IPS DF 6.9 (cell line): ENCODE results near the gene CRABP1.

Experiments
- DNase-seq: peaks from one replicate; pipeline ENCODE4 v3.0.0-alpha.2; 2013; ENCODE audit warnings: low read depth, low spot score
- H3K27ac ChIP-seq: one replicate; pipeline ENCODE4 v1.5.1; 2013; ENCODE audit warnings: low read length, control low read depth
- H3K27me3 ChIP-seq: 2 replicates; pipeline ENCODE4 v1.6.1; 2013; ENCODE audit warnings: mild to moderate bottlenecking, low read length; ENCODE audit not compliant: control insufficient read depth, insufficient read depth
- H3K36me3 ChIP-seq: 2 replicates; pipeline ENCODE4 v1.6.1; 2013; ENCODE audit warnings: low read length; ENCODE audit not compliant: control insufficient read depth, insufficient read depth
- H3K4me1 ChIP-seq: 2 replicates; pipeline ENCODE4 v1.6.1; 2013; ENCODE audit warnings: low read length; ENCODE audit not compliant: control insufficient read depth, insufficient read depth
- H3K4me3 ChIP-seq: 2 replicates; pipeline ENCODE4 v1.5.1; 2013; ENCODE audit warnings: mild to moderate bottlenecking, low read length
- H3K9me3 ChIP-seq: 2 replicates; pipeline ENCODE4 v1.6.1; 2013; ENCODE audit warnings: low read length, inconsistent platforms; ENCODE audit not compliant: control insufficient read depth, insufficient read depth
- WGBS: extraction: QIAGEN DNeasy Blood & Tissue Kit; methylation state at CpG from one replicate; pipeline ENCODE4 v1.1.7; 2013; ENCODE audit warnings: mixed read lengths, missing lambda C conversion rate; ENCODE audit not compliant: insufficient read length, insufficient coverage; 5-methylcytosine and 5-hydroxymethylcytosine counted together

Gene CRABP1

DNA sequence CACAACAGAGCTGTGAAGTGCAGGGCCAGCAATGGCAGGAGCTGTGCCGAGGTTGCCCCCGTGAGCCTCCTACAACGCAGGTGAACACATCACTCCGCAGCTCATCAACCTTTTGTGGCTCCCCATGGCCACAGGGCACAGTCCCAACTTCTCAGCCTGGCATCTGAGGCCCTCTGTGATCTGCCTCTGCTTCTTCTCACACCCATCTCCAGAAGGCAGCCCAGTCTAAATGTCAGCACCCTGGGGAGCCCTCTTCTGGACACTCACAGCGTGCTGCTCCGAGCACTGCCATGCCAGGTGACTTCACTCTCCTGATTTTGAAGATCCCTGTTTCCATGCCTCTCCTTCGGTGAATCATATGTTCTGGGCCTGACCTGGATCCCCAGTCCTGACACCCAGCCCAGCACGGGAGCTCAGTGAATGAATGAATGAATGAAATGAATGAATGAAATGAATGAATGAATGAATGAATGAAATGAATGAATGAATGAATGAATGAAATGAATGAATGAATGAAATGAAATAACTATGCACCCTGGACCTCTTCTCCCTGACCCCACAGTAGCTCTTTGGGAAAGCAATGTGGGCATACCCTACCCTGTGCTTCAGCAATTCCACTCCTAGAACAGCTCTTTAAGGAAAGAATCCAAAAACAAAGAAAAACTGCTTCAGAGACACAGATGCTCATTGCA is 22.9 kb upstream of the CRABP1 start:
- H3K27ac ChIP-seq, result no peak overlapping the region
- H3K9me3 ChIP-seq, result no peaks in the 10 kb centered on the region
- no CpG with 5 or more reads among the region's 8 CpGs for WGBS
- no peak for DNase-seq
- H3K36me3 ChIP-seq, result no peaks in the 10 kb centered on the region
- no peaks in the 10 kb centered on the region for H3K27me3 ChIP-seq
- H3K4me1 ChIP-seq, result peaks cover 12% of the 10 kb centered on the region
- no peak overlapping the region for H3K4me3 ChIP-seq

DNA sequence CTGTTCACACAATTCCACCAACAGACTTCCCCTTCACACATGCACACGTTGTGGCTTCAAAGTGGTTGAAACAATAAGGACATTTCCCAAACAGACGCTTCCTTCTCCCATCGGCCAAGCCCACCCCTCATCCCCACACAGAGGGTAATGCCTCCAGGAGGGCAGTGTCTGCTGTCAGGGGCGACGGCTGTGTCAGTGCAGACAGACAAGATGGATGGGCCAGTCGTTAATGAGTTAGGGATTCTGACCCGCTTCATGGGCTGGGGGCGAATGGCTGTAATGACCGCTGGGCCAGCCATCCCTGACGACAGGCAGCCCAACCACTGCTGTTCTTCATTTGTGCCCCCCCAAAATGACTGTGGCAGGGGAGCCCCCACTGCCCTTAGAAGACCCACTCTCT is 20.6 kb upstream of the CRABP1 start:
- Histone ChIP-seq H3K9me3 (no peaks in the 10 kb centered on the region), H3K4me3 (no peak overlapping the region), H3K27ac (no peak overlapping the region), H3K4me1 (peaks cover 12% of the 10 kb centered on the region), H3K36me3 (no peaks in the 10 kb centered on the region), H3K27me3 (no peaks in the 10 kb centered on the region)
- no CpG with 5 or more reads among the region's 10 CpGs for WGBS
- no peak for DNase-seq

DNA sequence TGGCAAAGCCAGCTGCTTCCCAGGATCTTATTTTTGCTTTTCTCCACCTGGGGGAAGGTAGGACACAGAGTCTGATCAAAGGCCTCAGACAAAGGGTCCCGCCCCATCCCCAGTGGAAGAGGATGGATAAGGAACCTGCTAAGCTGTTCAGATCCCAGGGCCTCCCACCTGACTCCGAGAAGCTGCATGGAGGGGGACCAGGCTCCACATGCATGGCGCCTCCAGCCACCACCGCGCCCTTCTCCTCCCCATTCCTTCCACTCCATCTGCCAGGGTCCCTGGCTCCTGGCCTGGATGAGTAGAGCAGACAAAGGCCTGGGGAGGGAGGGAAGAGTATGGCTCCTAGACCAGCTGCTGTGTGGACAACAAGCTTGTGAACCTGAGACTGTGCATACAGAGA is 20.0 kb upstream of the CRABP1 start:
- Histone ChIP-seq H3K9me3 (no peaks in the 10 kb centered on the region), H3K27me3 (no peaks in the 10 kb centered on the region), H3K27ac (no peak overlapping the region), H3K4me3 (no peak overlapping the region), H3K36me3 (no peaks in the 10 kb centered on the region), H3K4me1 (peaks cover 12% of the 10 kb centered on the region)
- no CpG with 5 or more reads among the region's 5 CpGs for WGBS
- no peak for DNase-seq

DNA sequence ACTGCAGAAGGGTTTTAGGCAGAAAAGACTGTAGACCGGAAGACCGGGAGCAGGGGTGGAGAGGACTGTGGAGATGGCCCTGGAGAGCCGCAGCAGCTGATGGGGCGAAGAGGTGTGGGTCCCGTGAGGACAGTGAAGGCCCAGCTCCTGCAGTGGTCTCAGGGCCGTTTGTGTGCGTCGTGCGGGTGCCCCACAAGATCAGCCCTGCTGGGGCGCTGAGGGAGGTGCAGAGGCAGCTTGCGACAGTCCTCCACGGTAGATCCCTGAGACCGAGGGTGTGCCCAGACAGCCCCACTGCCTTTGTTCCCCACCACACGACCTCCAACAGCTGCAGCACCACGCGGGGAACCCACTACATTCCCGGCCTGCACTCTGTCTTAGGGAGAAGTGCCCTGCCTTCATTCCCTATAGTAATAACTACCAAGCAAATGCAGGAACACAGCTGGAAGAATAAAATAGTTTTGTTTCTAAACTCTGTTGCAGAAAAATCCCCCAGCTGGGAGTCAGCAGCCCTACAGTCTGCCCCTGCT is 19.0 kb upstream of the CRABP1 start:
- Histone ChIP-seq H3K27me3 (no peaks in the 10 kb centered on the region), H3K9me3 (no peaks in the 10 kb centered on the region), H3K27ac (no peak overlapping the region), H3K4me3 (no peak overlapping the region), H3K4me1 (peaks cover 12% of the 10 kb centered on the region), H3K36me3 (no peaks in the 10 kb centered on the region)
- DNase-seq, result no peak
- WGBS, result no CpG with 5 or more reads among the region's 17 CpGs

DNA sequence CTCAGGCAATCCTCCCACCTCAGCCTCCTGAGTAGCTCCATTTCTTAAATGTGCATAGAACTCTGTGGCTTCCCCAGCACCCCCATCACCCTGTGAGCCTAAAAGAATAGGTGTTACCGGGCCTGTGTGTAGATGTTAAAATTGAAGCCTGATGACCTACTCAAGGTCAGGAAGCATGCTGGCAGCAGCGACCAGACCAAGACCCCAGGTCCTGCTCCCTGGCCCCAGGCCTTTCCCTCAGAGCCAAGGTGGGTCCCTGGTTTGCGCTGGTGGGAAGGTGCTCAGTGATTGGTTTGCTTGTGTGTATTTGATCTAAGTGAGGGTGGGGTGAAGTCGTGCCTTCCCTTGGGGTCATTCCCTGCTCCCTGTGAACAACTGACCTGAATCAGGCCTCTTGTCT is 18.4 kb upstream of the CRABP1 start:
- WGBS, result no CpG with 5 or more reads among the region's 4 CpGs
- no peak overlapping the region for H3K27ac ChIP-seq

DNA sequence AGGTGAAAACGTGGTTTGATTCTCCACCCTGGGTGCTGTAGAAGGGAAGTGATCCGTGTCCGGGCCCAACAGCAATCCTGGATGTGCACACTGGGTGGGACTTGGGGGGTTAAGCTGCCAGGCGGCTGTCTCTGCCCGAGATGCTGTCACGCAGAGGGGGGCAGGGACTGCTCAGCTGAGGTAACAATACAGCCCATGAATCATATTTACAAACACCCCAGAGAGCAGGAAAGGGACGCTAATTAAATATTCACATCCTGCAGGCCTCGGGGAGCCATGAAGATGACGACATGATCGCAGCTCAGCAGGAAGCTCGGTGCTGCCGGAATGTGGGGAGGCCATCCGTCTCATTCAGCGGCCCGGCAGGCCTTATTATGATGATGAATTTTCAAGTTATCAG is 17.9 kb upstream of the CRABP1 start:
- no peak overlapping the region for H3K4me3 ChIP-seq
- H3K4me1 ChIP-seq, result peaks cover 10% of the 10 kb centered on the region
- H3K9me3 ChIP-seq, result no peaks in the 10 kb centered on the region
- H3K27me3 ChIP-seq, result no peaks in the 10 kb centered on the region
- no peak for DNase-seq
- WGBS, result no CpG with 5 or more reads among the region's 15 CpGs
- H3K27ac ChIP-seq, result no peak overlapping the region
- H3K36me3 ChIP-seq, result no peaks in the 10 kb centered on the region

More for the DNA sequence above, 18.4 kb upstream of the CRABP1 start:
- Histone ChIP-seq H3K4me3 (no peak overlapping the region), H3K36me3 (no peaks in the 10 kb centered on the region), H3K9me3 (no peaks in the 10 kb centered on the region), H3K27me3 (no peaks in the 10 kb centered on the region), H3K4me1 (peaks cover 10% of the 10 kb centered on the region)
- no peak for DNase-seq

DNA sequence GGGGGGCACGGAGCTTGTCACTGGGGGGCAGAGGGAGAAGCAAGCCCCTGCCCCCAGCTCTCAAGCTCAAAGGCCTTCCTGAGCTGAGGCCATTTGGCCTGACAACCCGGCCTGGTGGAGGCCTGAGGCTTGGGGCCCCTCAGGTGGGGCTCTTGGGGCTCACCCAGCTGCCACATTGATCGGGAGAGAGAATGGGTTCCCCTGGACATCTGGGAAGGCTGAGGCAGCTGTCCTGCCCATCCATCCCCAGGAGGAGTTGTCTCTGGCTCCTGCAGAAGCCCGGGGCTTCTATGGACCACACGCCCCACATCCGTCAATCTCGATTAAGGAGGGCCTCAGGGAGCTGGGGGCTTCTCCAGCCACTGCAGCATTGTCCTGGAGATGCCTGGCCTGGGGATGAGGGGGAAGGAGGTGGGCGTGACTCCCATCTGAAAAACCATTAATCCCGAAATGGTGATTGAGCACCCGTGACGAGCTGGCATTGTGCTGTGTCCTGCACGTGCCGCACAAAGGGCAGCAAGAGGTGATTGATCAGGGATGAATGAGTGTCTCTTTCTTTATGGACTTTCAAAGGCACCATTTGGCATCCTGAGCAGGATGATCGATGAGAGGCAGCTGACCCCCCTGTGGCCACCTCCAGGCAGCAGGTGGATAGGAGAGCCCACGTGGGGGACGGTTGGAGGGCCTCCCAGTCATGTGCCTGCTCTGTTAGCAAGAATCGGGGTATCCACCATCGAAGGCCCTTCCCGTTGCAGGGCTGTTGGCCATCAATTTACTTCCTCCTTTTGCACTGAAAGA is 17.2 kb upstream of the CRABP1 start:
- no peak for DNase-seq
- no peak overlapping the region for H3K27ac ChIP-seq
- H3K36me3 ChIP-seq, result no peaks in the 10 kb centered on the region
- H3K4me3 ChIP-seq, result no peak overlapping the region
- H3K9me3 ChIP-seq, result no peaks in the 10 kb centered on the region
- no CpG with 5 or more reads among the region's 19 CpGs for WGBS
- no peaks in the 10 kb centered on the region for H3K27me3 ChIP-seq
- peaks cover 10% of the 10 kb centered on the region for H3K4me1 ChIP-seq

DNA sequence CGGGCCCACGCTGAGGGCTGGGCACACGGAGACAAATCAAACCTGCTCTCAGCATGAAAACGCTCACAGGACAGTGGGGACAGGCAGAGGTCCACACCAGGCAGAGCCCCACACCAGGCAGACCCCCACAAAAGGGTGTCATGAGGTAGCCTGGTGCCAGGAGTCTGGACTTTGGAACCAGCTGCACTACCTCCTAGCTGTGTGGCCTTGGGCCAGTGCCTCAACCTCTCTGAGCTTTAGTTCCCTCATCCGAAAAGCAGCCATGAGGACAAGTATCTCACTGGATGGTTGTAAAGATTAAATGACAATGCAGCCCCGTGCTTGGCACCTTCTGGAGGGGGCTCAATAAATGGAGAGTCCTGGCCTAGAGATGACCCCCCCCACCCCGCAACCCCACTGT is 16.5 kb upstream of the CRABP1 start:
- no peak overlapping the region for H3K27ac ChIP-seq
- no CpG with 5 or more reads among the region's 7 CpGs for WGBS

DNA sequence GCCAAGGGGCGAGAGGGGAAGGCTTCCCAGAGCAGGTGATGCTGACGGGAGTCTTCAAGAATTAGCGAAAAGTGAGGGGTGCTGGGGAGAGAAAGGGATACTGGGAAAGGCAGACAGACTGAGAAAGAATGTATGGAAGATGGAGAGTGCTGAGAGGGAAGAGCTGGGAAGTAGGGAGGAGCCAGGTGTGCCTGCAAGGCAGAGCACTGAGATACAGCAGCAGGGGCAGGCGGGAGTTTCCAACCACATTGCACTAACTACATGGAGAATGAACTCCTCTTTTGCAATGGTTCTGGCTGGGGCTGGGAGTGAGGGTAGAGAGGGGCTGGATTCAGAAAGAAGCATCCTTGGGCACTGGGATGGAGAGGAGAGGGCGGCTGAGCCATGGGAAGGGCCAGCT is 16.0 kb upstream of the CRABP1 start:
- H3K27me3 ChIP-seq, result no peaks in the 10 kb centered on the region
- DNase-seq, result no peak
- no peak overlapping the region for H3K27ac ChIP-seq
- no peak overlapping the region for H3K4me3 ChIP-seq
- H3K9me3 ChIP-seq, result no peaks in the 10 kb centered on the region
- H3K36me3 ChIP-seq, result no peaks in the 10 kb centered on the region
- peaks cover 10% of the 10 kb centered on the region for H3K4me1 ChIP-seq
- WGBS, result no CpG with 5 or more reads among the region's 5 CpGs

More for the DNA sequence above, 16.5 kb upstream of the CRABP1 start:
- Histone ChIP-seq H3K36me3 (no peaks in the 10 kb centered on the region), H3K4me3 (no peak overlapping the region), H3K27me3 (no peaks in the 10 kb centered on the region), H3K4me1 (peaks cover 10% of the 10 kb centered on the region), H3K9me3 (no peaks in the 10 kb centered on the region)
- no peak for DNase-seq

DNA sequence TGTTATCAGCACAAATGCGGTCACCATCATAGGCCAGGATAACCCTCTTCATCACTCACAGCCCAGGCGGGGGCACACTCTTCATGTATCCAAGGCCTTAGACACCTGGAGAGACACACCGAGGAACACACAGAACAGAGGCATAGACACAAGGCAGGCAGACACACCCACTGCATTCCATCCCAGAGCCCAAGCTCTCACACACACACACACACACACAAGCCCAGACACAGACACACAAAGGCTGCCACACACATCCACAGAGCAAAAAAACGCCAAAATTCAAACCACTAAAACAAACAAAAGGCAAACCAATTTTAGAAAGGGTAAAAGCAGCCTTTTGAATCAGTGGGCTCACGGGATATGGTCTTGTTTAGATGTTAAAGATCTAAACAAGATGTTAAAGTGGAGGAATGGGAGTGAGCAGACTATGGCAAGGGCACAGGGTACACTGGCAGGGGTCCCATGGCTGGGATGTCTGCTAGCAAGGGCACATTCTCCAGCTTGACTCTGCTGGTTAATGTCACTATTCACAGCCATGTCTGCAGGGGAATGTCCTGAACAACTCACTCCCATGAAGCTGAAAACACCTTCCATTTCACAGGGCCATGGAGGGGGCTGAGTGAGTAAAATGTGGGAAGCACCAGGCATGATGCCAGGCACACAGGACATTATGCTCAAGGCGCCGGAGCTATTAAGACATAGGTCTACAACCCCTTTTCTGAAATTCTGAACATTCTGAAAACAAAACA is 14.9 kb upstream of the CRABP1 start:
- Histone ChIP-seq H3K4me1 (peaks cover 10% of the 10 kb centered on the region), H3K36me3 (no peaks in the 10 kb centered on the region), H3K9me3 (no peaks in the 10 kb centered on the region), H3K27me3 (no peaks in the 10 kb centered on the region), H3K4me3 (no peak overlapping the region), H3K27ac (no peak overlapping the region)
- no peak for DNase-seq
- no CpG with 5 or more reads among the region's 7 CpGs for WGBS
